Neutrophil (primary cell): ENCODE data around the gene CCDC172.

Experiments used
- H3K27ac ChIP-seq: fragments of 200-600 bp; sonication (generic); 2 replicates; pipeline ENCODE4 v1.5.1; 2016; ENCODE audit warnings: mild to moderate bottlenecking, moderate library complexity
- H3K27me3 ChIP-seq: fragments of 200-600 bp; sonication (generic); 2 replicates; pipeline ENCODE4 v1.6.0; 2016; ENCODE audit warnings: mild to moderate bottlenecking
- H3K36me3 ChIP-seq: fragments of 200-600 bp; sonication (generic); 2 replicates; pipeline ENCODE4 v1.5.1; 2017
- H3K4me1 ChIP-seq, 2 experiments: fragments of 200-600 bp in 1 of 2; sonication (generic) in 1 of 2; 1 replicate in 1 of 2; 2 replicates in 1 of 2; pipeline versions ENCODE4 v1.5.1 to v1.6.1; 2013 to 2016; ENCODE audit warnings: low read depth in 1 of 2, low read length in 1 of 2, mild to moderate bottlenecking in 1 of 2, moderate library complexity in 1 of 2; ENCODE audit not compliant: control insufficient read depth in 1 of 2, insufficient read depth in 1 of 2
- H3K4me3 ChIP-seq, 2 experiments: fragments of 200-600 bp in 1 of 2; sonication (generic) in 1 of 2; 1 replicate in 1 of 2; 2 replicates in 1 of 2; pipeline ENCODE4 v1.5.1; 2013 to 2016; ENCODE audit warnings: low read depth in 1 of 2, low read length in 1 of 2, mild to moderate bottlenecking in 1 of 2, moderate library complexity in 1 of 2
- H3K9me3 ChIP-seq: fragments of 200-600 bp; sonication (generic); 2 replicates; pipeline ENCODE4 v1.5.1; 2016
- TF ChIP-seq, protein P1 (sequence below): fragments of 200-600 bp; sonication (generic); IDR thresholded peaks from 2 replicates; pipeline ENCODE4 v1.5.1; 2016; ENCODE audit warnings: antibody characterized with exemption

Gene CCDC172, protein sequence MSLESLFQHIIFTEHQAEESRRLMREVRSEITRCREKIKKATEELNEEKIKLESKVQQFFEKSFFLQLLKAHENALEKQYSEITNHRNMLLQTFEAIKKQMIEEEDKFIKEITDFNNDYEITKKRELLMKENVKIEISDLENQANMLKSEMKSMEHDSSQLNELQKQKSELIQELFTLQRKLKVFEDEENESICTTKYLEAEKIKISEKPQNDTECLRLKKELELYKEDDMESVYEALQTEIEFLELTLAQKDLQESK

DNA sequence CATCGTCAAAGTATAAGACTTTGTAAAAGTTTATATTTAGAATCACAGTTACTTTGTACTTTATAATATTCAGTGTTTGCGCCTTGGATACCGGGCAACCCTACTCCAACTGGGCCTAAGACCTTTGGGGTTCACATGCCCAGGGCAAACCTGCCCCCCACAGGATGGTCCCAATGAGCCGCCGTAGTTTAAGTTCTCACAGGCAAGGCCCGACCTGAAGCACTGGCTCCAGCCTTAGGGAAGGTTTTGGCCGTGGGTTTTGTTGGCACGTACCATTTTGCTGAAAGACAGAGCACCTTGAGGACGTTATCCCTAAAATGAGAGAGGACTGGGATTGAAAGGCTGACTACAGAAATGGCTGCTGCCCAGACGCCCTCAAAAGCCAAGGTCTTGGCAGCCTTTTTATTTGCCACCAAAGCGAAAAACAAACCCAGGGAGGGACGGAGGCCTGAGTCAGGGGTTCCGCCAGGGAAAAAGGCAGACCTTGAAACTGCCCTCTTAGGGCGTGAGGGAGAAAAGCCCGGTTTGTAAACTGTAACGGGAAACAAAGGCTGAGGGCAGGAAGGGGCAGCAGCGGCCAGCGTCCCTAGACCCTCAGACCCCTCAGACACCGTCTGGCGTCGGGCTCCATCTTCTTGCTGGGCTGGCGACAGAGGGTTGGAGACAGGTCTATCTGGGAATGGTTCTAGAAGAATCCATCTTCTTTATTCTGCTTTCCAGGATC lies at the start of gene CCDC172:
CCDC172 (plus strand) TSS at position 222 of the 724 bp plus-strand sequence. CDS start 564 bp downstream, outside the sequence.
- no peaks in the 10 kb centered on the region for H3K9me3 ChIP-seq
- H3K27ac ChIP-seq = no peak within 1 kb of the TSS
- H3K36me3 ChIP-seq = no peaks in the 10 kb centered on the region
- H3K4me1 ChIP-seq = no peaks in the 10 kb centered on the region
- H3K27me3 ChIP-seq = peaks cover 29% of the 10 kb centered on the region
- TF ChIP-seq, protein P1, sequence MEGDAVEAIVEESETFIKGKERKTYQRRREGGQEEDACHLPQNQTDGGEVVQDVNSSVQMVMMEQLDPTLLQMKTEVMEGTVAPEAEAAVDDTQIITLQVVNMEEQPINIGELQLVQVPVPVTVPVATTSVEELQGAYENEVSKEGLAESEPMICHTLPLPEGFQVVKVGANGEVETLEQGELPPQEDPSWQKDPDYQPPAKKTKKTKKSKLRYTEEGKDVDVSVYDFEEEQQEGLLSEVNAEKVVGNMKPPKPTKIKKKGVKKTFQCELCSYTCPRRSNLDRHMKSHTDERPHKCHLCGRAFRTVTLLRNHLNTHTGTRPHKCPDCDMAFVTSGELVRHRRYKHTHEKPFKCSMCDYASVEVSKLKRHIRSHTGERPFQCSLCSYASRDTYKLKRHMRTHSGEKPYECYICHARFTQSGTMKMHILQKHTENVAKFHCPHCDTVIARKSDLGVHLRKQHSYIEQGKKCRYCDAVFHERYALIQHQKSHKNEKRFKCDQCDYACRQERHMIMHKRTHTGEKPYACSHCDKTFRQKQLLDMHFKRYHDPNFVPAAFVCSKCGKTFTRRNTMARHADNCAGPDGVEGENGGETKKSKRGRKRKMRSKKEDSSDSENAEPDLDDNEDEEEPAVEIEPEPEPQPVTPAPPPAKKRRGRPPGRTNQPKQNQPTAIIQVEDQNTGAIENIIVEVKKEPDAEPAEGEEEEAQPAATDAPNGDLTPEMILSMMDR = no peak
- no peak within 1 kb of the TSS for H3K4me3 ChIP-seq

DNA sequence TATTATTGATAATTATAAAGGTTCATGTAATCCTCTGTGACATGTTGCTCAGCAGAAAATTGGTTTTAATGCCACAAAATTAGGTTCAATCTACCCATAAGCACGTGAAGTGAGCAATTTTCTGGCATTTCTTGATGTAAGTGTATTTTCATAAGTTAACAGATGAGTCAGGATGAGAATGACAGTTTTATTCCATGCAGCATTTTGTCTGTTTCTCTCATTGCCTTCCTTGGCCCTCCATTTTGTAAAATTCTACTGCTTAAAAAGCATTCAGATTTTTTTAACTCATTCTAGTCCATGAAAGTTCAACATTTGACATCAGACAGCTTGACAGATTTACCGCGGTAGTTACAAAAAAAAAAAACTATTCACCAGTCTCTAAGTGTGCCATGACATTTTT lies 47.3 kb upstream of the CCDC172 start:
- H3K9me3 ChIP-seq = no peaks in the 10 kb centered on the region
- no peak overlapping the region for H3K27ac ChIP-seq
- no peaks in the 10 kb centered on the region for H3K36me3 ChIP-seq
- peaks cover 0 to 9% of the 10 kb centered on the region in 2 experiments for H3K4me1 ChIP-seq
- no peak overlapping the region for H3K4me3 ChIP-seq
- TF ChIP-seq, protein P1 = no peak
- H3K27me3 ChIP-seq = peaks cover 69% of the 10 kb centered on the region

DNA sequence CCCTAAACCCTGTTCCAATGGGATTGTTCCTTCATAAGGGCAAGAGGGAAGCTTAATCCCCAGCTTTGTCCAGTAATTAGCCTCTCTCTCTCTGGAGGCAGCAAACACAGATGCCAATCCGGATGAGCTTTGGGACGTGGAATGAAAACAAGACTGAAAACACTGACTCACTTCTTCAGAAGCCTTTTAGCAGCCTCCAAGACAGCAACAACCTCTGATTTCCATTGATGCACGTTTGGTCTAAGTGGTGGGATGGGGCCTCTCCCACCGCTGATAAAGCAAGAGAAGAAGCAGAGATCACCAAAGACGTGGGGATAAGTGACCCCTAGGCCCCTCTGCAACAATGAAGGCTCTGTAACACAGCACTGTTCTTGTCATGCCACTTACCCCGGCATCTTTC lies 45.4 kb upstream of the CCDC172 start:
- Histone ChIP-seq H3K4me3 (no peak overlapping the region), H3K27ac (no peak overlapping the region)
- TF ChIP-seq, protein P1 = no peak

DNA sequence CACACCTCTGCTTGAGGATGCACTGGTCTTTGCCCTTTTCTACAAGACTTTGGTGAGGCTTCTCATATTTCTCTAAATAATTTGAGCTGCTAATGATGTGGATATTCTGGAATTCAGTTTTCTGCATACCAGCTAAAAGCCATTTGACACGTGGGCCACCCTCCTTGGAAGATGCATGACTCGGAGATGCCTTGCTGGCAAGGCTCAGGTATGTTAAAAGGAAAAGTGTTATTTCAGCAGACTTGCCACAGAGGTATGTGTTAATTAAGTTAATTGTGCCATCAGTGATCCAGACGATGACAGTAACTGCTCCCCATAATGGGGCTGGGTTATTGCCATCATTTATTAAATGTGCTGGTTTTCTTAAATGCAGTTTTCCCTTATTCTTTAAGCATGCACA lies 42.5 kb upstream of the CCDC172 start:
- H3K4me1 ChIP-seq = no peaks in the 10 kb centered on the region
- TF ChIP-seq, protein P1 = no peak
- H3K27me3 ChIP-seq = peaks cover 47% of the 10 kb centered on the region

More for the DNA sequence above, 45.4 kb upstream of the CCDC172 start:
- no peaks in the 10 kb centered on the region for H3K36me3 ChIP-seq
- no peaks in the 10 kb centered on the region for H3K9me3 ChIP-seq
- peaks cover 55% of the 10 kb centered on the region for H3K27me3 ChIP-seq
- no peaks in the 10 kb centered on the region for H3K4me1 ChIP-seq

DNA sequence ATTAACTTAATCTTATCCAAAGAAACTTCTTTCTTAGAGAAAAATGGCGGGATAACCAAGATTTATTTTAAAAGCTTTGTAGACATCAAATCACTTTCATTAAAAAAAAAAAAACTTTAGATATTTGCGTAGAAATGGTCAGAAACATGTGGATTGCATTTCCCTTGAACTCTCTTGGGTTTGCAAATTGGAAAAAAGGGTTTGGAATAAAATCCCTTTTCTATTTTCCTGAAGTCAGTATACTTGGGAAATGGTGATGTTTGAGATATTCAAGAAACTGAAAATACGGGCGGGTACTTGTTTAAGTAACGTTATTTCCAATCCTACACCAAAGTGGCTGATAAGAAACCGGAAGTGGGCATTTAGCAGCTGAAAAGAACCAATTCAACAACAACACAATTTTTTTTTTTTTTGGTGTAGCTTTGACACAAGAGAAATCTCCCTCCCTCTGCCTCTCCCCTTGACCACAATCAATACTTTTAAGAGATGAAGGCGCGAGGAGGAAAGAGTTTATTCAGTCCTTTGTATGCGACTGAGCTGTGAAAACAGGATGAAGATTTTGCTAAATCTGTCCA lies 37.5 kb upstream of the CCDC172 start:
- Histone ChIP-seq H3K27ac (no peak overlapping the region), H3K36me3 (no peaks in the 10 kb centered on the region), H3K9me3 (no peaks in the 10 kb centered on the region), H3K4me3 (no peak overlapping the region), H3K27me3 (peaks cover 43% of the 10 kb centered on the region), H3K4me1 (no peaks in the 10 kb centered on the region)
- TF ChIP-seq, protein P1 = no peak

More for the DNA sequence above, 42.5 kb upstream of the CCDC172 start:
- Histone ChIP-seq H3K4me3 (no peak overlapping the region), H3K36me3 (no peaks in the 10 kb centered on the region), H3K27ac (no peak overlapping the region), H3K9me3 (no peaks in the 10 kb centered on the region)
